ENCODE results near the gene PSENEN. TPM values are rescaled to one million over a fixed set of nuclear protein-coding genes. Genes with fewer than 3 reads are reported as not detected.

Gene PSENEN
- total and polyA plus RNA-seq, 5 donors from 2014 or later: 21.1 to 99.6 (median 68.9) TPM

DNA sequence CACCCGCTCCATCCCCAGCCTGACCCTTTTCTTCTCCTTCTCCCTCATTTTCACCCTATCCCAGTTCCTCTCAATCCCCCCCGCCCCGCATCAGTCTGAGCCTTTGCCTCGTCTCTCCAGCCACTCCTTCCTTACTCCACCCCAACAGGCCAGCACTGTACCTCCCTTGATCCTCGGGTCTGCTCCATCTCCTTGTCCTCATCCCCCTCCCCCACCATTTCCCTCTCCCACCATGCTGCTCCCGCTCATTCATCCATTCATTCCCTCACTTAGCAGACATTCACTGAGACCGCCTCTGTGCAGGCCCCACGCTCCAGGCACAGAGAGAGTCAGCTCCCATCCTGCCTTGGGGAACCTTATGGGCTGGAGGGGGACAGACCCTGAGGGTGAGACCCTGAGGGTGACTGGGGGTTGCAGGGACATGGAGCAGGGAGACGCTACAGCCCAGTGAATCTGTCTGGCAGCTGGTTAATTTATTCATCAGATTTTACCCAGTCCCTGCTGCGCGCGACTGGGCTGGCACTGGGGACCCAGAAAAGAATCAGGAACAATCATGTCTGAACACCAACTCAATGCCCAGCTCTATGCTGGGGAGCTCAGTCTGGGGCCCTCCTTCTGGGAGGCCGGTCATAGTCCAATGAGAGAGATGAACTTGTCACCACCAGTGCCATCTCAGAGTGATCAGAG, 30.8 kb downstream of the PSENEN start:
- H3K36me3 Mint-ChIP-seq: peaks cover 6% of the 10 kb centered on the region
- no peaks in the 10 kb centered on the region for H3K27me3 ChIP-seq (ENCODE audit: control insufficient read depth, insufficient read depth, low read length)
- DNase-seq: no peak
- H3K9me3 ChIP-seq (ENCODE audit: control insufficient read depth in 2 of 2, low read length in 2 of 2): no peaks in the 10 kb centered on the region
- ATAC-seq (ENCODE audit: low read depth in 2 of 2): no peak
- H3K27ac ChIP-seq (ENCODE audit: insufficient read depth, low read length, poor library complexity, severe bottlenecking): peak overlapping the region; percentile 9
- H3K9me3 Mint-ChIP-seq: no peaks in the 10 kb centered on the region
- peaks cover 4 to 28% (median 9%) of the 10 kb centered on the region in 4 donors for H3K4me1 Mint-ChIP-seq
- peaks cover 17% of the 10 kb centered on the region for H3K4me1 ChIP-seq (ENCODE audit: control insufficient read depth, insufficient read depth, low read length, poor library complexity, severe bottlenecking)
- H3K36me3 ChIP-seq (ENCODE audit: control insufficient read depth, insufficient read depth, low read length): no peaks in the 10 kb centered on the region
- H3K4me3 ChIP-seq (ENCODE audit: low read depth, low read length): peak overlapping the region; percentile 7
- peak overlapping the region in 2 of 3 donors; percentile 18 to 60 for H3K27ac Mint-ChIP-seq
- no peaks in the 10 kb centered on the region for H3K27me3 Mint-ChIP-seq
- peak overlapping the region; percentile 75 to 80 (median 80) for H3K4me3 Mint-ChIP-seq

DNA sequence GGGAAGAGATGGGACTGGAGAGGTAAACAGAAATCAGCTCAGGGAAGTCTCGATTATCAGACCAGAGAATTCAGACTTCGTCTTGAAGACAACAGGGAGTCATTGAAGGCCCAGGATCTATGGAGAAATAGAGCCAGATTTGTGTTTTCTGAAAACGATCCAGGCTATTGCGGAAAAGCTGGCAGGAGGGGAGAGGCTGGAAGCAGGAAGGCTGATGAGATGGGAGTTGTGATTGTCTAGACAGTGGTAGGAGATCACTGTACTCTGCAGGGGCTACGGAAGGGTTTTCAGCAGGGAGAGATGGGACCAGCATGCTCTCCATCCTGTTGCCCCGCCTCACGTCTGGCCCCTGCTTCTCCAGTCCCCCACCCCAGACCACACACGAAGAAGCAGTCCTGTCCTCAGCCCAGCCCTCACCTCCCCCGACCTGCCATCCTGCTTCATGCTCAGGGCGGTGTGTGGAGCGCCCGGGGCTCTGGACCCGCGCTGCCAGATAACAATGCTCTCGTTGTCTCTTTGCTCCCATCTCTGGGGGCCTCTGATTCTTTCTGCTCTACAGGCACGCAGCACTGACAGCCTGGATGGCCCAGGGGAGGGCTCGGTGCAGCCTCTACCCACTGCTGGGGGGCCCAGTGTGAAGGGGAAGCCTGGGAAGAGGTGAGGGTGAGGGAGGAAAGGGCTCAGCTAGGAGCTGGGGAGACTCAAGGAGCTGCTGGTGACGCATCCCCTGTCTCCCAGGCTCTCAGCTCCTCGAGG, 31.8 kb downstream of the PSENEN start:
- peaks cover 10% of the 10 kb centered on the region for H3K36me3 Mint-ChIP-seq
- Histone ChIP-seq H3K9me3 (ENCODE audit: control insufficient read depth in 2 of 2, low read length in 2 of 2) (no peaks in the 10 kb centered on the region), H3K27me3 (ENCODE audit: control insufficient read depth, insufficient read depth, low read length) (no peaks in the 10 kb centered on the region), H3K4me3 (ENCODE audit: low read depth, low read length) (no peak overlapping the region), H3K4me1 (ENCODE audit: control insufficient read depth, insufficient read depth, low read length, poor library complexity, severe bottlenecking) (peaks cover 17% of the 10 kb centered on the region), H3K36me3 (ENCODE audit: control insufficient read depth, insufficient read depth, low read length) (no peaks in the 10 kb centered on the region), H3K27ac (ENCODE audit: insufficient read depth, low read length, poor library complexity, severe bottlenecking) (no peak overlapping the region)
- H3K27me3 Mint-ChIP-seq: no peaks in the 10 kb centered on the region
- H3K4me3 Mint-ChIP-seq: peak overlapping the region; percentile 69 to 79 (median 76)
- no peaks in the 10 kb centered on the region for H3K9me3 Mint-ChIP-seq
- peaks cover 4 to 28% (median 9%) of the 10 kb centered on the region in 4 donors for H3K4me1 Mint-ChIP-seq
- DNase-seq (no peak), ATAC-seq (ENCODE audit: low read depth in 2 of 2) (no peak)
- peak overlapping the region in 2 of 3 donors; percentile 18 to 73 for H3K27ac Mint-ChIP-seq

GRCh38 chr19:35777961-35778360, 32.5 kb downstream of the PSENEN start:
- Mint-ChIP-seq H3K9me3 (no peaks in the 10 kb centered on the region), H3K27me3 (no peaks in the 10 kb centered on the region), H3K36me3 (peaks cover 13% of the 10 kb centered on the region), H3K27ac (peak overlapping the region in 1 of 3 donors; percentile 73), H3K4me3 (peak overlapping the region in 3 of 4 donors; percentile 68 to 79 (median 69)), H3K4me1 (peaks cover 3 to 28% (median 9%) of the 10 kb centered on the region in 4 donors)
- no peak for ATAC-seq (ENCODE audit: low read depth in 2 of 2)
- no peak for DNase-seq
- H3K36me3 ChIP-seq (ENCODE audit: control insufficient read depth, insufficient read depth, low read length): peaks cover 1% of the 10 kb centered on the region
- no peaks in the 10 kb centered on the region for H3K9me3 ChIP-seq (ENCODE audit: control insufficient read depth in 2 of 2, low read length in 2 of 2)
- H3K27ac ChIP-seq (ENCODE audit: insufficient read depth, low read length, poor library complexity, severe bottlenecking): no peak overlapping the region
- H3K27me3 ChIP-seq (ENCODE audit: control insufficient read depth, insufficient read depth, low read length): no peaks in the 10 kb centered on the region
- peaks cover 17% of the 10 kb centered on the region for H3K4me1 ChIP-seq (ENCODE audit: control insufficient read depth, insufficient read depth, low read length, poor library complexity, severe bottlenecking)
- H3K4me3 ChIP-seq (ENCODE audit: low read depth, low read length): no peak overlapping the region

DNA sequence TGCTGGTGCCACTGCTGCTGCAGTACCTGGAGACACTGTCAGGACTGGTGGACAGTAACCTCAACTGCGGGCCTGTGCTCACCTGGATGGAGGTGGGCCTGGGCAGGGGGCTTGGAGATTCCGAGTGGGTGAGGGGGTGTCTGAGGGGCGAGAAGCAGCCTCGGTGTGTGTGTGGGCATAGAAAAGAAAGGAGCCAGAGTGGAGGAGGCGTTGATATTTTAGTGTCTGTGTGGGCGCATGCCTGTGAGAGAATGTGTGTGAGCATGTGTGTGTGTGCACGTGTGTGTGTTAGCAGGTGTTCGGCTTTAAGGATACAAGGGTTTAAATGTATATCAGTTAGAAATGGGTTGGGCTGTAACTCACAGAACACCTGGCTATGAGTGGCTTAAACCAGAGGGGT, 33.6 kb downstream of the PSENEN start:
- H3K4me3 Mint-ChIP-seq: peak overlapping the region in 1 of 4 donors; percentile 63
- H3K27ac Mint-ChIP-seq: no peak overlapping the region

DNA sequence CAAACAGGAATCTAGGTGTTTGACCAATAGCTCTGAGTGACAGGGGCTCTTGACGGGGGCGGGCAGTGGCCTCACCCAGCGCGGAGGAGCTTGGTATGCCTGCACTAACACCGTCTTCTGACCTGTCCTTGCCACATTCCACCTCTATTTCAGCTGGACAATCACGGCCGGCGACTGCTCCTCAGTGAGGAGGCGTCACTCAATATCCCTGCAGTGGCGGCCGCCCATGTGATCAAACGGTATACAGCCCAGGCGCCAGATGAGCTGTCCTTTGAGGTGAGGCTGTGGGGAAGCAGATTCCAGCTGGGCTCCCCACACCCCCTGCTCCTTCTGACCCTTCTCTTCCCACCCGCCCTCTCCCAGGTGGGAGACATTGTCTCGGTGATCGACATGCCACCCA, 34.6 kb downstream of the PSENEN start:
- Histone ChIP-seq H3K27me3 (ENCODE audit: control insufficient read depth, insufficient read depth, low read length) (no peaks in the 10 kb centered on the region), H3K4me1 (ENCODE audit: control insufficient read depth, insufficient read depth, low read length, poor library complexity, severe bottlenecking) (peaks cover 9% of the 10 kb centered on the region), H3K27ac (ENCODE audit: insufficient read depth, low read length, poor library complexity, severe bottlenecking) (no peak overlapping the region), H3K36me3 (ENCODE audit: control insufficient read depth, insufficient read depth, low read length) (peaks cover 3% of the 10 kb centered on the region), H3K9me3 (ENCODE audit: control insufficient read depth in 2 of 2, low read length in 2 of 2) (no peaks in the 10 kb centered on the region), H3K4me3 (ENCODE audit: low read depth, low read length) (no peak overlapping the region)
- no peaks in the 10 kb centered on the region for H3K27me3 Mint-ChIP-seq
- H3K9me3 Mint-ChIP-seq: no peaks in the 10 kb centered on the region
- H3K36me3 Mint-ChIP-seq: peaks cover 19% of the 10 kb centered on the region
- H3K27ac Mint-ChIP-seq: no peak overlapping the region
- ATAC-seq (ENCODE audit: low read depth in 2 of 2) (no peak), DNase-seq (no peak)
- peaks cover 0 to 21% (median 7%) of the 10 kb centered on the region in 4 donors for H3K4me1 Mint-ChIP-seq
- no peak overlapping the region for H3K4me3 Mint-ChIP-seq

More for the DNA sequence above, 33.6 kb downstream of the PSENEN start:
- DNase-seq: no peak
- no peaks in the 10 kb centered on the region for H3K27me3 ChIP-seq (ENCODE audit: control insufficient read depth, insufficient read depth, low read length)
- peaks cover 17% of the 10 kb centered on the region for H3K4me1 ChIP-seq (ENCODE audit: control insufficient read depth, insufficient read depth, low read length, poor library complexity, severe bottlenecking)
- H3K36me3 ChIP-seq (ENCODE audit: control insufficient read depth, insufficient read depth, low read length): peaks cover 3% of the 10 kb centered on the region
- no peaks in the 10 kb centered on the region for H3K9me3 ChIP-seq (ENCODE audit: control insufficient read depth in 2 of 2, low read length in 2 of 2)
- Mint-ChIP-seq H3K4me1 (peaks cover 0 to 31% (median 9%) of the 10 kb centered on the region in 4 donors), H3K27me3 (no peaks in the 10 kb centered on the region), H3K36me3 (peaks cover 19% of the 10 kb centered on the region), H3K9me3 (no peaks in the 10 kb centered on the region)
- no peak overlapping the region for H3K4me3 ChIP-seq (ENCODE audit: low read depth, low read length)
- H3K27ac ChIP-seq (ENCODE audit: insufficient read depth, low read length, poor library complexity, severe bottlenecking): no peak overlapping the region
- no peak for ATAC-seq (ENCODE audit: low read depth in 2 of 2)

DNA sequence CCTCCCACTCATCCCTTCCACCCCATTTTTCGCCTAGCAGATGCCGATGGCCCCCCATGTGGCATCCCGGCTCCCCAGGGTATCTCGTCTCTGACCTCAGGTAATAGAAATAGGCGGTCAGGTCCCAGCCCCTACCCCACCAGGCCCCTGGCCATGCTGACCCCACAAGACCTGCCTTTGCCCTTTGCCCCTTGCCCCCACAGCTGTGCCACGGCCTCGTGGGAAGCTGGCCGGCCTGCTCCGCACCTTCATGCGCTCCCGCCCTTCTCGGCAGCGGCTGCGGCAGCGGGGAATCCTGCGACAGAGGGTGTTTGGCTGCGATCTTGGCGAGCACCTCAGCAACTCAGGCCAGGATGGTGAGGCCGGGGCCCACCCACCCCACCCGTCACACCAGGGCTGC, 35.3 kb downstream of the PSENEN start:
- no peak overlapping the region for H3K4me3 ChIP-seq (ENCODE audit: low read depth, low read length)
- H3K36me3 Mint-ChIP-seq: peaks cover 19% of the 10 kb centered on the region
- H3K4me1 Mint-ChIP-seq: peaks cover 0 to 20% (median 7%) of the 10 kb centered on the region in 4 donors
- H3K27me3 ChIP-seq (ENCODE audit: control insufficient read depth, insufficient read depth, low read length): no peaks in the 10 kb centered on the region
- DNase-seq (no peak), ATAC-seq (ENCODE audit: low read depth in 2 of 2) (no peak)
- no peak overlapping the region for H3K27ac ChIP-seq (ENCODE audit: insufficient read depth, low read length, poor library complexity, severe bottlenecking)
- H3K36me3 ChIP-seq (ENCODE audit: control insufficient read depth, insufficient read depth, low read length): peaks cover 3% of the 10 kb centered on the region
- no peak overlapping the region for H3K4me3 Mint-ChIP-seq
- no peaks in the 10 kb centered on the region for H3K27me3 Mint-ChIP-seq
- no peaks in the 10 kb centered on the region for H3K9me3 ChIP-seq (ENCODE audit: control insufficient read depth in 2 of 2, low read length in 2 of 2)
- H3K4me1 ChIP-seq (ENCODE audit: control insufficient read depth, insufficient read depth, low read length, poor library complexity, severe bottlenecking): peaks cover 8% of the 10 kb centered on the region
- H3K27ac Mint-ChIP-seq: no peak overlapping the region
- no peaks in the 10 kb centered on the region for H3K9me3 Mint-ChIP-seq

DNA sequence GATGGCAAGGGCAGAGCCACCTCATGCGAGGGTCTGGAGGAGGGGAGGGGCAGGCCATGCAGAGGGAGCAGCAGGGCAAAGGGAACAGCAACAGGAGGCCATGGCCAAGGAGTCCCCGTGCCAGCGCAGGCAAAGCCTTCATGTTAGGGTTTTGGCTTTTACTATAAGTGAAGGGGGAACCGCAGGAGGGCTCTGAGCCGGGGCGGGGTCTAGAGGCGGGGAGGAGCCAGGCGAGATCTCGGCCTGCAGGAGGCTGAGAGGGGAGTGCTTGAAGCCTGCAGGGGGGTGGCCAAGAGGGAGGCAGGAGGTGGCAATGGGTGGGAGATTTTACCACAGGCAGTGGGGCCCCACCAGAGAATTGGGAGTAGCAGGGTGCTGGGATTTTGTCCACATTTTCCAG, 36.2 kb downstream of the PSENEN start:
- ATAC-seq (ENCODE audit: low read depth in 2 of 2) (no peak), DNase-seq (no peak)
- H3K36me3 ChIP-seq (ENCODE audit: control insufficient read depth, insufficient read depth, low read length): peaks cover 3% of the 10 kb centered on the region
- no peak overlapping the region for H3K27ac ChIP-seq (ENCODE audit: insufficient read depth, low read length, poor library complexity, severe bottlenecking)
- Mint-ChIP-seq H3K36me3 (peaks cover 19% of the 10 kb centered on the region), H3K9me3 (no peaks in the 10 kb centered on the region), H3K4me3 (no peak overlapping the region), H3K27ac (no peak overlapping the region), H3K27me3 (no peaks in the 10 kb centered on the region), H3K4me1 (peaks cover 0 to 12% (median 4%) of the 10 kb centered on the region in 4 donors)
- no peaks in the 10 kb centered on the region for H3K9me3 ChIP-seq (ENCODE audit: control insufficient read depth in 2 of 2, low read length in 2 of 2)
- H3K4me3 ChIP-seq (ENCODE audit: low read depth, low read length): no peak overlapping the region
- H3K27me3 ChIP-seq (ENCODE audit: control insufficient read depth, insufficient read depth, low read length): no peaks in the 10 kb centered on the region
- no peaks in the 10 kb centered on the region for H3K4me1 ChIP-seq (ENCODE audit: control insufficient read depth, insufficient read depth, low read length, poor library complexity, severe bottlenecking)

Measured in CD4-positive, CD25-positive, alpha-beta regulatory T cell (primary cell).